ENCODE measurements around the gene PPIL4. TPM values are rescaled to one million over a fixed set of nuclear protein-coding genes. Genes with fewer than 3 reads are reported as not detected.
A peak's percentile ranks its signal among the peaks of the same experiment; 100 is the strongest.

PPIL4 gene
- total RNA-seq, 1 experiment from 2014 or later = 43.0 TPM

DNA sequence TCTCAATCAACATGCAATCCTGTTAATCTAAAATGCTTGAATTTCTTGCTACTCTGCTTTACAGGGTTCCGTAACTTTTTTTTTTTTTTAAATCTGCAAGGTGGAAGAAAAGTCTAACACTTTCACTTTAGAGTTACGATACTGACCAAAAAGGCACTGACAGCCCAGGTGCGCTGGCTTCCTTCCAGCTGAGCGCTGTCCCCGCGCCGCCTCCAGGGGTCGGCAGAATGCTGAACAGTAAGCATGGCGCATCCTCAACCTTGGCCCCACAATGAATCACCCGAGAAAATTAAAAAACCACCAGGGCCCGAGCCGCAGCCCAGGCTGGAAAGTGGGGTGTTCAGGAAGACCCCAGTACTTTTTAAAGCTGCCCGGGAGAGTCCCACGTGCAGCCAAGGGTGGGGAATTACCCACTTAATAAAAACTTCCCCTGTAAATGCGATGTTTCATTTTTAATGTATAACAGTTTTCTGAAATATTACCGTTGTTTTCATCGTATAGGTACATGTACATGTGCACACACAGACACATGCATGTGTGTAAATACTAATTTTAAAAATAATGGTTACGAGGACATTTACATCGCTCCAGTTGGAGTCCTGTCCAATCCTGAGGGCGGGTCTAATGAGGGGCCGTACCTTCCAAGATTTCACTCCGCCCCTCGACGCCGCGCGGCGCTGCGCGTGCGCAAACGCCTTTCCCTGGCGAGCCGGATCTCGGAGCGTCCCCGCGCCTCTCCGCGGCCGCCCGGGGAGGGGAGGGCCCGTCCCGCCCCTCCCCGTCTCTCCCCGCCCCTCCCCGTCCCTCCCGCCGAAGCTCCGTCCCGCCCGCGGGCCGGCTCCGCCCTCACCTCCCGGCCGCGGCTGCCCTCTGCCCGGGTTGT is 19.9 kb upstream of the PPIL4 start, which contains the start of gene GINM1:
Gene GINM1 (plus strand): TSS at position 849 of the 883 bp plus-strand sequence. CDS start 40 bp downstream, outside the sequence.
- ChIA-PET POLR2A (ENCODE audit: low non-redundant PET) (interaction anchor here (0.6 kb wide), 1 partner anchor 32 kb away, joined by 3 read pairs; no protein-coding TSS in a partner anchor), CTCF (interaction anchor here (0.6 kb wide), 1 partner anchor 19 kb away, joined by 7 read pairs; no protein-coding TSS in a partner anchor)
- H3K27me3 ChIP-seq (replicated peaks; ENCODE audit: insufficient read depth, low read depth, low read length, poor library complexity) = no peaks in the 10 kb centered on the region
- no peak for TF ChIP-seq EZH2 (IDR thresholded peaks at IDR 0.05; ENCODE audit: borderline replicate concordance, low read depth, low read length, poor library complexity, severe bottlenecking)
- TF ChIP-seq, protein P1, sequence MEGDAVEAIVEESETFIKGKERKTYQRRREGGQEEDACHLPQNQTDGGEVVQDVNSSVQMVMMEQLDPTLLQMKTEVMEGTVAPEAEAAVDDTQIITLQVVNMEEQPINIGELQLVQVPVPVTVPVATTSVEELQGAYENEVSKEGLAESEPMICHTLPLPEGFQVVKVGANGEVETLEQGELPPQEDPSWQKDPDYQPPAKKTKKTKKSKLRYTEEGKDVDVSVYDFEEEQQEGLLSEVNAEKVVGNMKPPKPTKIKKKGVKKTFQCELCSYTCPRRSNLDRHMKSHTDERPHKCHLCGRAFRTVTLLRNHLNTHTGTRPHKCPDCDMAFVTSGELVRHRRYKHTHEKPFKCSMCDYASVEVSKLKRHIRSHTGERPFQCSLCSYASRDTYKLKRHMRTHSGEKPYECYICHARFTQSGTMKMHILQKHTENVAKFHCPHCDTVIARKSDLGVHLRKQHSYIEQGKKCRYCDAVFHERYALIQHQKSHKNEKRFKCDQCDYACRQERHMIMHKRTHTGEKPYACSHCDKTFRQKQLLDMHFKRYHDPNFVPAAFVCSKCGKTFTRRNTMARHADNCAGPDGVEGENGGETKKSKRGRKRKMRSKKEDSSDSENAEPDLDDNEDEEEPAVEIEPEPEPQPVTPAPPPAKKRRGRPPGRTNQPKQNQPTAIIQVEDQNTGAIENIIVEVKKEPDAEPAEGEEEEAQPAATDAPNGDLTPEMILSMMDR (conservative IDR thresholded peaks at IDR 0.05; ENCODE audit: low read depth, low read length) = peak; percentile 77
- H3K9me3 ChIP-seq (ENCODE audit: low read depth, low read length, poor library complexity, severe bottlenecking) = no peaks in the 10 kb centered on the region
- intact Hi-C loops (cut with micrococcal nuclease; ENCODE audit: unreplicated experiment) = loop anchor here (10.0 kb wide), 2 partner anchors 149 to 299 kb away; partner anchors contain the start of genes LATS1 and LRP11
- peak within 1 kb of the TSS; percentile 87 for H3K27ac ChIP-seq (ENCODE audit: low read depth, low read length, poor library complexity, severe bottlenecking)
- no TSS peak for BruUV-seq (replicated peaks)
- H3K36me3 ChIP-seq (ENCODE audit: insufficient read depth, low read length, poor library complexity, severe bottlenecking) = no peaks in the 10 kb centered on the region
- peak; percentile 96 for DNase-seq (ENCODE audit: low spot score)
- no peaks in the 10 kb centered on the region for H3K4me1 ChIP-seq (ENCODE audit: insufficient read depth, low read length, poor library complexity, severe bottlenecking)
- peak within 1 kb of the TSS; percentile 100 for H3K4me3 ChIP-seq (ENCODE audit: low read depth, low read length, poor library complexity, severe bottlenecking)

DNA sequence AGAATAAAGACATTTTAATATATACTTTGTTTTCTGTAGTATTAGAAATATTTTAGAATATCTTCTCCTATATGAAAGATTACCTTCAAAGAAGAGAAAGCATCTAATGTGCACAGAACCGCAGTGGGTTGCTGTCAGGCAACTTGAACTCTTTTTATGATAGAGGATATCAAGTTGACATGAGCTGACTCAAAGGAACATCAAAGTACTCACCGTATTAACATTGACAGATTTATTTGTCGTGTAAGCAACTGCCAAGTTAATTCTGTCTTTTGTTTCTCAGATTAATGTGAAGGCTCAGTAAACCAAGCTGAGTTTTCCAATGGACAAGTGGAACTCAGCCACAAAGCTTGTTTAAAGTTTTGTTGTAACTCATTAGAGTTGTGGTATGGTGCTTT is 18.1 kb upstream of the PPIL4 start:
- TF ChIP-seq, protein P1 (conservative IDR thresholded peaks at IDR 0.05; ENCODE audit: low read depth, low read length) = no peak
- TF ChIP-seq EZH2 (IDR thresholded peaks at IDR 0.05; ENCODE audit: borderline replicate concordance, low read depth, low read length, poor library complexity, severe bottlenecking) = no peak
- no TSS peak for BruUV-seq (replicated peaks)
- no peak for DNase-seq (ENCODE audit: low spot score)
- Histone ChIP-seq H3K36me3 (ENCODE audit: insufficient read depth, low read length, poor library complexity, severe bottlenecking) (no peaks in the 10 kb centered on the region), H3K4me1 (ENCODE audit: insufficient read depth, low read length, poor library complexity, severe bottlenecking) (no peaks in the 10 kb centered on the region), H3K4me3 (ENCODE audit: low read depth, low read length, poor library complexity, severe bottlenecking) (no peak overlapping the region), H3K27ac (ENCODE audit: low read depth, low read length, poor library complexity, severe bottlenecking) (no peak overlapping the region), H3K9me3 (ENCODE audit: low read depth, low read length, poor library complexity, severe bottlenecking) (no peaks in the 10 kb centered on the region), H3K27me3 (replicated peaks; ENCODE audit: insufficient read depth, low read depth, low read length, poor library complexity) (peaks cover 17% of the 10 kb centered on the region)
- intact Hi-C loops (cut with micrococcal nuclease; ENCODE audit: unreplicated experiment) = loop anchor here (10.0 kb wide), 2 partner anchors 151 to 301 kb away; partner anchors contain the start of genes LATS1 and LRP11
- CTCF ChIA-PET = no interaction called here
- POLR2A ChIA-PET (ENCODE audit: low non-redundant PET) = no interaction called here

DNA sequence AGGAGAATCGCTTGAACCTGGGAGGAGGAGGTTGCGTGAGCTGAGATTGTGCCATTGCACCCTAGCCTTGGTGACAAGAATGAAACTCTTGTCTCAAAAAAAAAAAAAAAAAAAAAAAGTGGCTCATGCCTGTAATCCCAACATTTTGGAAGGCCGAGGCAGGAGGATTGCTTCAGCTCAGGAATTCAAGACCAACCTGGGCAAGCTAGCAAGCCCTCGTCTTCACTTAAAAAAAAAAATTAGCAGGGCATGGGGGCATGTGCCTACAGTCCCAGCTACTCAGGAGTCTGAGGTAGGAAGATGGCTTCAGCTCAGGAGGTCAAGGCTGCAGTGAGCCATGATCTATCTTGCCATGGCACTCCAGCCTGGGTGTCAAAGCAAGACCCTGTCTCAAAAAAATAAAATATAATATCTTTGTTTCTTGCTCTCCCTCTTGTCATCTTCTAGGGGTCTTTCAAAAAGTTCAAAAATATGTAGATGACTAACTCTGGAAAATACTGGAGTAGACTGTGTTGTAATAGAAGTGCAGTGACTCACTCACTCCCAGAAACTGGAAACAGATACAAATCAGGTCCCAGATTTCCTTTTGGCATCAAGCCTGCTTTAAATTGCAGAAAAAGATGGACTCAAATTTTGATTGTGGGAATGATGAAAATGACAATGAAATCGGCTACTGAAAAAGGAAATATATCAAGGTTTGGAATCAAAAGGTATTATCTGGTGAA is 17.5 kb upstream of the PPIL4 start:
- POLR2A ChIA-PET (ENCODE audit: low non-redundant PET) = no interaction called here
- intact Hi-C loops (cut with micrococcal nuclease; ENCODE audit: unreplicated experiment) = loop anchor here (10.0 kb wide), 2 partner anchors 151 to 301 kb away; partner anchors contain the start of genes LATS1 and LRP11
- peaks cover 22% of the 10 kb centered on the region for H3K27me3 ChIP-seq (replicated peaks; ENCODE audit: insufficient read depth, low read depth, low read length, poor library complexity)
- no peaks in the 10 kb centered on the region for H3K9me3 ChIP-seq (ENCODE audit: low read depth, low read length, poor library complexity, severe bottlenecking)
- TF ChIP-seq, protein P1 (conservative IDR thresholded peaks at IDR 0.05; ENCODE audit: low read depth, low read length) = no peak
- no peak for TF ChIP-seq EZH2 (IDR thresholded peaks at IDR 0.05; ENCODE audit: borderline replicate concordance, low read depth, low read length, poor library complexity, severe bottlenecking)
- H3K27ac ChIP-seq (ENCODE audit: low read depth, low read length, poor library complexity, severe bottlenecking) = no peak overlapping the region
- CTCF ChIA-PET = no interaction called here
- H3K4me1 ChIP-seq (ENCODE audit: insufficient read depth, low read length, poor library complexity, severe bottlenecking) = no peaks in the 10 kb centered on the region
- BruUV-seq (replicated peaks) = no TSS peak
- no peaks in the 10 kb centered on the region for H3K36me3 ChIP-seq (ENCODE audit: insufficient read depth, low read length, poor library complexity, severe bottlenecking)
- H3K4me3 ChIP-seq (ENCODE audit: low read depth, low read length, poor library complexity, severe bottlenecking) = no peak overlapping the region
- DNase-seq (ENCODE audit: low spot score) = peak; percentile 11

Data from A673 (cell line).